ENCODE measurements around the gene PPP1R14C.

GRCh38 chr6:150149146-150149545 is 6.3 kb downstream of the PPP1R14C start:
- TF ChIP-seq NFRKB (IDR thresholded peaks at IDR 0.05), result no peak
- TF ChIP-seq ZC3H4 (CRISPR knock-in tag; IDR thresholded peaks at IDR 0.05; ENCODE audit: borderline replicate concordance), result no peak
- no peak for TF ChIP-seq ELF1 (CRISPR knock-in tag; IDR thresholded peaks at IDR 0.05)
- no peak for TF ChIP-seq USF2 (IDR thresholded peaks at IDR 0.05; ENCODE audit: low read depth, low read length)
- no peak for TF ChIP-seq USF2 (CRISPR knock-in tag; IDR thresholded peaks at IDR 0.05; ENCODE audit: borderline replicate concordance)
- no peak for TF ChIP-seq RFXAP (CRISPR knock-in tag; IDR thresholded peaks at IDR 0.05; ENCODE audit: borderline replicate concordance)
- TF ChIP-seq RAD21 (CRISPR knock-in tag; IDR thresholded peaks at IDR 0.05), result no peak
- TF ChIP-seq ZNF850 (CRISPR knock-in tag; conservative IDR thresholded peaks at IDR 0.05), result no peak
- TF ChIP-seq ZNF768 (CRISPR knock-in tag; IDR thresholded peaks at IDR 0.05), result no peak
- no peak for TF ChIP-seq POLR2A (IDR thresholded peaks at IDR 0.05; ENCODE audit: insufficient read depth in 1 of 2, low read depth in 2 of 2, low read length in 2 of 2)
- TF ChIP-seq KLF13 (CRISPR knock-in tag; IDR thresholded peaks at IDR 0.05), result no peak
- no peak for TF ChIP-seq POLR2AphosphoS5 (IDR thresholded peaks at IDR 0.05; ENCODE audit: low read depth, low read length)

Measured in HepG2 (cell line).